OCI-LY7 (cell line): ENCODE results near the gene LZTS3. TPM values are rescaled to one million over a fixed set of nuclear protein-coding genes. Genes with fewer than 3 reads are reported as not detected.
"Not testable (repeated sequence)": the region's sequence is repeated elsewhere in the genome, so short reads cannot be mapped to it uniquely, and the experiment has no call there.

ENCODE experiments used
- BruUV-seq: library from RNA; stranded (reverse); fragments of 400-500 nt; replicated peaks from 2 replicates; lab custom pipeline; 2021; lab: Mats Ljungman, UMichigan
- CTCF ChIA-PET: fragments of 300-600 bp; sonication (Branson Sonifier 250); formaldehyde crosslinking; loops from one replicate; lab custom pipeline; 2022; ENCODE audit warnings: antibody characterized with exemption; ENCODE audit not compliant: unreplicated experiment; lab: Charles Lee
- POLR2A ChIA-PET: fragments of 300-600 bp; sonication (Branson Sonifier 250); formaldehyde crosslinking; loops from one replicate; lab custom pipeline; 2022; ENCODE audit warnings: antibody characterized with exemption; lab: Charles Lee
- DNase-seq: peaks from one replicate; pipeline ENCODE4 v3.0.0-alpha.2; 2015; ENCODE audit warnings: low spot score
- H2AFZ ChIP-seq: fragments of 200-600 bp; sonication (generic), shearing (Covaris generic); 2 replicates; pipeline ENCODE4 v1.6.1; 2014; ENCODE audit warnings: mild to moderate bottlenecking, antibody characterized with exemption, low read length, moderate library complexity
- H3K27ac ChIP-seq: fragments of 200-600 bp; sonication (generic); 2 replicates; pipeline ENCODE4 v1.5.1; 2014; ENCODE audit warnings: mixed run types, low read depth, mild to moderate bottlenecking, moderate library complexity, low read length, inconsistent platforms; ENCODE audit not compliant: poor library complexity, severe bottlenecking
- H3K36me3 ChIP-seq: fragments of 200-600 bp; sonication (generic); 2 replicates; pipeline ENCODE4 v1.6.1; 2014; ENCODE audit warnings: mild to moderate bottlenecking, antibody characterized with exemption, low read length, moderate library complexity, mixed read lengths; ENCODE audit not compliant: insufficient read depth
- H3K4me1 ChIP-seq: fragments of 200-600 bp; sonication (generic); 2 replicates; pipeline ENCODE4 v1.5.1; 2014; ENCODE audit warnings: mild to moderate bottlenecking, low read length; ENCODE audit not compliant: insufficient read depth, poor library complexity, severe bottlenecking
- H3K4me2 ChIP-seq: fragments of 200-600 bp; sonication (generic); 2 replicates; pipeline ENCODE4 v1.6.1; 2014; ENCODE audit warnings: mild to moderate bottlenecking, low read length
- H3K4me3 ChIP-seq: fragments of 200-600 bp; sonication (generic); 2 replicates; pipeline ENCODE4 v1.5.1; 2014; ENCODE audit warnings: mild to moderate bottlenecking, low read depth, low read length; ENCODE audit not compliant: poor library complexity, severe bottlenecking
- H3K79me2 ChIP-seq: fragments of 200-600 bp; sonication (generic); 2 replicates; pipeline ENCODE4 v1.6.1; 2016; ENCODE audit warnings: low read depth, mild to moderate bottlenecking, low read length, moderate library complexity, mixed read lengths; ENCODE audit not compliant: insufficient read depth
- H3K9me2 ChIP-seq: fragments of 200-600 bp; sonication (generic); 2 replicates; pipeline ENCODE4 v1.6.1; 2016; ENCODE audit warnings: mild to moderate bottlenecking, low read length, mixed read lengths; ENCODE audit not compliant: insufficient read depth
- H3K9me3 ChIP-seq: fragments of 200-600 bp; sonication (generic); 2 replicates; pipeline ENCODE4 v1.6.1; 2014; ENCODE audit warnings: mild to moderate bottlenecking, mixed run types, low read length, mixed read lengths
- H4K20me1 ChIP-seq: fragments of 200-600 bp; sonication (generic); 2 replicates; pipeline ENCODE4 v1.6.1; 2014; ENCODE audit warnings: mild to moderate bottlenecking, antibody characterized with exemption, low read length, moderate library complexity, mixed read lengths; ENCODE audit not compliant: insufficient read depth
- CTCF ChIP-seq: fragments of 200-600 bp; sonication (generic); conservative IDR thresholded peaks from 2 replicates; pipeline ENCODE4 v1.5.1; 2014; ENCODE audit warnings: mild to moderate bottlenecking, antibody characterized with exemption, low read length, moderate library complexity, mixed read lengths
- EZH2phosphoT487 ChIP-seq: fragments of 200-600 bp; sonication (generic); IDR thresholded peaks from 2 replicates; pipeline ENCODE4 v1.6.1; 2018; ENCODE audit warnings: low read depth, borderline replicate concordance, mild to moderate bottlenecking, mixed run types, antibody characterized with exemption, low read length, moderate library complexity, mixed read lengths
- intact Hi-C: fragments of 100-400 bp; cut with micrococcal nuclease; formaldehyde crosslinking; loops from one replicate; pipeline ENCODE4 v1.10.0; 2022; ENCODE audit not compliant: unreplicated experiment
- total RNA-seq, 2 experiments: library from RNA; depleted of rRNA in 1 of 2; stranded (reverse); fragments of >200 nt in 1 of 2; shearing (Covaris generic) in 1 of 2; gene quantifications; 2 replicates each; pipeline ENCODE4 v1.2.3, GENCODE V29; 2014 to 2022

Gene LZTS3
- total RNA-seq, 2 experiments from 2014 or later: 4.7 to 5.0 TPM

DNA sequence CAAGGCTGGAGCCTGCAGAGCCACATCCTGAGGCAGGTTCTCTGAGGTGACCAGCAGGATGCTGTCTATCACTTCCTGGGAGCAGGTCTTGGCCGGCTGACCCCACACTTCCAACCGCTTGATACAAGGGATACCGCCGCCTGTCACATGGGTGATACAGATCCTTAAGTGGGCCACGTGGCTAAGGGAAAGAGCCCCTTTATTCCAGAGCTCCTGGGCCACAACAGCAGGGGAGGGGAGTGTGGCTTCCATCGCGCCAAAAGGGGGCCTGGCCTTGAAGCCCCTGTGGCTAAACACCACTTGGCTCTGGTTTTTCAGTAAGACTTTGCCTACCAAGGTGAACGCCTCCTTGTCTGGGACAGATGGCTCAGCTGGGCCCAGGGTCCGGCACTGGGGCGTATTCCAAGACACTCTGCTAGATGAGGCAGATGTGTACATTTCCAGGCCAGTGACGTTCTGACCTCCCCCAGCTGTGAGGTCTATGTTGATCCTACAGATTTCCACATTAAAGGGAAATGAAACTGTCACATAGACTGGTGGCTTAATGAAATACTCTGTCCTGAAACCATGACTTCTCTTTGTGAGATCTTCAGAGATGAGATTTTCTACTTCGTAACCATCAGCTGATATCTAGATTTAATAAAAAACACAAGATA, 51.3 kb downstream of the LZTS3 start:
- Histone ChIP-seq H3K9me3 (peaks cover 17% of the 10 kb centered on the region; the same call in 1 of the 2 replicates), H3K4me1 (peaks cover 14% of the 10 kb centered on the region), H3K36me3 (peaks cover 34% of the 10 kb centered on the region), H3K9me2 (no peaks in the 10 kb centered on the region), H2AFZ (no peak overlapping the region), H3K4me2 (no peak overlapping the region), H3K4me3 (no peak overlapping the region), H3K79me2 (no peaks in the 10 kb centered on the region), H4K20me1 (no peaks in the 10 kb centered on the region), H3K27ac (no peak overlapping the region)
- TF ChIP-seq CTCF: no peak
- ChIA-PET CTCF (no interaction called here), POLR2A (no interaction called here)
- intact Hi-C loops: no loop called here
- no peak for DNase-seq
- BruUV-seq: no TSS peak

DNA sequence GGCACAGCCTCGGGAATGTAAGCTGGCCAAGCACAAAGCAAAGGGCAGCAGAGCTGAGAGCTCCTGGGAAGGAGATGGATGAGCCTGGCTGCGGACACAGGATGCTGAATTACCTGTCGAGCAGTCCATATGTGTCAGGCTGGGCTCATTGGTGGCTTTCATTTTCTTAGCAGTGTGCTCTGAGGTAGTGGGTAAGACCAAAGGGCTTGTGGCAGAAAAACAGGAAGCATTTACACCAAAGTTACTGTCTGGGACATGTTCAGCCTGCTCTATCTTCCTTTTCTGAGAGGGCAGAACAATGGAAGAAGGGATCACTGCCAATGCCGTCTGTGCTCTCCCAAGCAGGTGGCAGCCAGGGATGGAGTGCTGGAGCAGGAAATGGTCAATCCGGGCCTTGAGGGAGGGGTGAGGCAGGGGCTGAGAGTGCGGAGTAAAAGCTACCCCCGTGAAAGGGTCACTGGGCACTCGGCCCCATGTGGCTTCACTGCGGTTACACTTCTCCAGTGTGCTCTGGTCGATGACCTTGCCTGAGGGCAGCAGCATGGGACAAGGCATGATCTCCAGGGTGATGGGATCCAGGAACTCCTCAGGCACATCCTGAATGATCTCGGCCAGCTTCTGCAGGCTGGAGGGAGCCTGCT, 52.0 kb downstream of the LZTS3 start:
- no TSS peak for BruUV-seq
- Histone ChIP-seq H3K36me3 (peaks cover 34% of the 10 kb centered on the region), H3K4me3 (no peak overlapping the region), H3K9me2 (no peaks in the 10 kb centered on the region), H3K27ac (no peak overlapping the region), H3K4me1 (peaks cover 14% of the 10 kb centered on the region), H3K79me2 (no peaks in the 10 kb centered on the region), H3K4me2 (no peak overlapping the region), H2AFZ (no peak overlapping the region), H4K20me1 (no peaks in the 10 kb centered on the region), H3K9me3 (peaks cover 17% of the 10 kb centered on the region; the same call in 1 of the 2 replicates)
- POLR2A ChIA-PET: no interaction called here
- DNase-seq: no peak
- CTCF ChIA-PET: no interaction called here
- intact Hi-C loops: no loop called here
- TF ChIP-seq CTCF: no peak
- TF ChIP-seq EZH2phosphoT487: no peak

- Histone ChIP-seq H2AFZ (no peak overlapping the region), H3K4me2 (no peak overlapping the region), H3K79me2 (no peaks in the 10 kb centered on the region), H3K36me3 (peaks cover 34% of the 10 kb centered on the region), H3K27ac (no peak overlapping the region), H3K4me3 (no peak overlapping the region), H3K9me3 (peaks cover 17% of the 10 kb centered on the region; the same call in 1 of the 2 replicates), H4K20me1 (no peaks in the 10 kb centered on the region), H3K9me2 (no peaks in the 10 kb centered on the region), H3K4me1 (peaks cover 14% of the 10 kb centered on the region)
- no peak for DNase-seq
- CTCF ChIA-PET: interaction anchor here (0.9 kb wide), 1 partner anchor 19 kb away, joined by 3 read pairs; no protein-coding TSS in a partner anchor
- BruUV-seq: no TSS peak
- intact Hi-C loops: no loop called here
- TF ChIP-seq CTCF: no peak
- no peak for TF ChIP-seq EZH2phosphoT487
- POLR2A ChIA-PET: no interaction called here
Observed at GRCh38 chr20:3119044-3119443, 54.3 kb downstream of the LZTS3 start.

- POLR2A ChIA-PET, H3K9me2 ChIP-seq, H3K9me3 ChIP-seq, BruUV-seq, H3K27ac ChIP-seq, H3K4me3 ChIP-seq, H4K20me1 ChIP-seq, DNase-seq, H2AFZ ChIP-seq, H3K79me2 ChIP-seq, intact Hi-C loops: not testable (repeated sequence)
- CTCF ChIA-PET: interaction anchor here (0.9 kb wide), 1 partner anchor 18 kb away, joined by 3 read pairs; no protein-coding TSS in a partner anchor
- H3K36me3 ChIP-seq: peaks cover 24% of the 10 kb centered on the region
- peak overlapping the region; percentile 20; the same call in 1 of the 2 replicates for H3K4me2 ChIP-seq
- peaks cover 14% of the 10 kb centered on the region for H3K4me1 ChIP-seq
Observed at GRCh38 chr20:3117839-3118379, 55.4 kb downstream of the LZTS3 start.
